Measurements from ENCODE around the gene MYCBP. TPM values are rescaled to one million over a fixed set of nuclear protein-coding genes. Genes with fewer than 3 reads are reported as not detected.

The MYCBP gene
- total RNA-seq, 6 experiments from 2014 or later, result 6.0 to 14.4 (median 8.3) TPM

DNA sequence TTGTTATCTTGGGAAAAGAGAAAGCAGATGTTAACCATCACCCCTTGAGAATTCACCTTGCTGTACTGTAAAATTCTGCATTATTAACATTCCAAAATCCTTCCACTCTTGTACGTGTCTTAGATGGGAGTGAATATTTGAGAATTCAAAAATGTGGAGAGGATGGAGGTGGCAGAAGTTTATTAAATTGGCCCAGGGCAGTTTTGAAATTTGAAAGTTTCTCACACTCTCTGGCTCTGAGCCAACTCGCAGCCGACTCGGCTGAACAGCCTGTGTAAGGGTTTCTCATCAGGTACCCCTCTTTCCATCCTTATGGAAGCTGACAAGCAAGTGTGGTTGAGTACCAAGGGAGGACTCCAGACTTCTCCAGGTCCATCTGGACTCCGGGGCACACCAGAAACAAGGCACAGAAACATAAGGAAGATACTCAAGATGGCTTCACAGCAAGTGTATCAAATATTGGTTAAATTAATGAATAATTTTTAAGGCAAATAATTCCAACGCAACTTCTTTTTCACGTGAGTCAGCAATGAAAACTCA is 58.6 kb downstream of the MYCBP start:
- peaks cover 0 to 14% of the 10 kb centered on the region in 2 donors for H3K27me3 ChIP-seq
- ATAC-seq (no peak), DNase-seq (no peak)
- no peak overlapping the region for H3K4me3 ChIP-seq
- 49% methylated on average over 6 of the region's 7 CpGs for WGBS (ENCODE audit: insufficient coverage, low coverage, low lambda C conversion rate, missing lambda C conversion rate)
- H3K4me1 ChIP-seq, result peaks cover 0 to 11% (median 3%) of the 10 kb centered on the region in 4 donors
- H3K9me3 ChIP-seq, result no peaks in the 10 kb centered on the region
- H3K27ac ChIP-seq, result no peak overlapping the region
- TF ChIP-seq POLR2A (IDR thresholded peaks at IDR 0.05) (no peak), CTCF (IDR thresholded peaks at IDR 0.05) (no peak)
- no peaks in the 10 kb centered on the region for H3K36me3 ChIP-seq
- intact Hi-C loops (cut with DNase I), result no loop called here

DNA sequence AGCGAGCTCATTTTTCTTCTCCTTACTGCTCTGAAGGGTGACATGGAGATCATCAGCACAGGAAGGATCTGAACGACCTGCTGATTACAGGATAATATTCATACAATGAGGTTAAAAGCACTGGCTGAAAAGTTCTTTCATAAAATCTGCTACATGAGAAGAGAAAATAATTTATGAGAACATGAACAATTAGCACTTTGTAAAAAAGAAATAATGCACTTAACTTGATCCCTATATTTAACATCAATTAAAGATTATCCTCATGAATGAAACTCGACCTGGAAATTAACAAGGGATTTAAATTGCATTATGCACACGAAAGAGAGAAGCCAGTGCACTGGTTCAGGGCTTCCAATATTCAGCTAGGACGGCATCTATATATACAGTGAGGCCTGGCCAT is 60.2 kb downstream of the MYCBP start:
- H3K36me3 ChIP-seq, result no peaks in the 10 kb centered on the region
- ATAC-seq (no peak), DNase-seq (no peak)
- peaks cover 0 to 10% of the 10 kb centered on the region in 2 donors for H3K27me3 ChIP-seq
- H3K27ac ChIP-seq, result no peak overlapping the region
- intact Hi-C loops (cut with DNase I), result no loop called here
- no peaks in the 10 kb centered on the region for H3K9me3 ChIP-seq
- no peak overlapping the region for H3K4me3 ChIP-seq
- no peak for TF ChIP-seq POLR2A (IDR thresholded peaks at IDR 0.05)
- TF ChIP-seq CTCF (IDR thresholded peaks at IDR 0.05), result no peak
- peaks cover 0 to 3% (median 0%) of the 10 kb centered on the region in 4 donors for H3K4me1 ChIP-seq
- 48% methylated on average over 5 of the region's 5 CpGs for WGBS (ENCODE audit: insufficient coverage, low coverage, low lambda C conversion rate, missing lambda C conversion rate)

Small RNAs within 50 kb of the gene (small RNA-seq; reads per million reads assigned to genes)
- 0 reads per million in 2 experiments for gene GJA9-MYCBP

Other genes starting within 250 kb of the MYCBP start
- gene RRAGC, start 13.6 kb downstream of the MYCBP start, total RNA-seq, result 10 to 100 TPM in 2 of 6 experiments, 1 to 10 TPM in 4; 7.6 to 16.5 (median 8.6) TPM
- not detected for gene GJA9, start 8.2 kb upstream of the MYCBP start, total RNA-seq
- under 1 TPM in 1 of 6 experiments, not detected in 5; 0.12 TPM for gene RHBDL2, start 68.5 kb upstream of the MYCBP start, total RNA-seq
- 10 to 100 TPM; 18.9 to 37.3 (median 28.5) TPM for gene AKIRIN1, start 117.9 kb upstream of the MYCBP start, total RNA-seq
- 100 to 1,000 TPM in 2 of 6 experiments, 10 to 100 TPM in 4; 86.2 to 352 (median 90.0) TPM for gene NDUFS5, start 153.0 kb upstream of the MYCBP start, total RNA-seq

Data from right lobe of liver (tissue), 6 donors.